HG03565 (cell line): Measurements from ENCODE around the gene GNB1L.
"Not testable (repeated sequence)": the region's sequence is repeated elsewhere in the genome, so short reads cannot be mapped to it uniquely, and the experiment has no call there.

Experiments
- ATAC-seq: cut with Tn5 transposase; IDR thresholded peaks from one replicate; pipeline ENCODE4 v1.9.1; 2021; ENCODE audit warnings: mild to moderate bottlenecking, moderate library complexity; ENCODE audit not compliant: unreplicated experiment

The GNB1L gene

GRCh38 chr22:19846620-19847344, 7.9 kb downstream of the GNB1L start:
- no peak for ATAC-seq

- ATAC-seq = no peak
Measured at GRCh38 chr22:19845054-19845722, 9.5 kb downstream of the GNB1L start.

- ATAC-seq = no peak
Measured at GRCh38 chr22:19844377-19845053, 10.2 kb downstream of the GNB1L start.

- no peak for ATAC-seq
Measured at GRCh38 chr22:19843857-19844376, 10.8 kb downstream of the GNB1L start.

- no peak for ATAC-seq
Measured at GRCh38 chr22:19843107-19843856, 11.4 kb downstream of the GNB1L start.

- ATAC-seq = no peak
Measured at GRCh38 chr22:19842393-19843106, 12.1 kb downstream of the GNB1L start.

- ATAC-seq = no peak
Measured at GRCh38 chr22:19841641-19842392, 12.9 kb downstream of the GNB1L start.

- ATAC-seq = no peak
Measured at GRCh38 chr22:19840955-19841640, 13.6 kb downstream of the GNB1L start.

GRCh38 chr22:19840059-19840458, 14.6 kb downstream of the GNB1L start:
- ATAC-seq = no peak

- ATAC-seq = no peak
Measured at GRCh38 chr22:19837915-19838314, 16.8 kb downstream of the GNB1L start.

GRCh38 chr22:19836512-19836911, 18.2 kb downstream of the GNB1L start:
- ATAC-seq = no peak

GRCh38 chr22:19834599-19834998, 20.1 kb downstream of the GNB1L start:
- no peak for ATAC-seq

- ATAC-seq = not testable (repeated sequence)
Measured at GRCh38 chr22:19833327-19833726, 21.3 kb downstream of the GNB1L start.

GRCh38 chr22:19832476-19833108, 22.1 kb downstream of the GNB1L start:
- no peak for ATAC-seq

GRCh38 chr22:19831979-19832378, 22.7 kb downstream of the GNB1L start:
- ATAC-seq = not testable (repeated sequence)

- ATAC-seq = no peak
Measured at GRCh38 chr22:19831016-19831415, 23.7 kb downstream of the GNB1L start.

- ATAC-seq = no peak
Measured at GRCh38 chr22:19828035-19828401, 26.7 kb downstream of the GNB1L start.

GRCh38 chr22:19827341-19828034, 27.2 kb downstream of the GNB1L start:
- no peak for ATAC-seq
